Endometrial microvascular endothelial cells (primary cell): ENCODE measurements around the gene SEPTIN11. TPM values are rescaled to one million over a fixed set of nuclear protein-coding genes. Genes with fewer than 3 reads are reported as not detected.

ENCODE experiments used
- in situ Hi-C: cut with HindIII; loops from 2 replicates; pipeline ENCODE4 v1.10.0; 2017; ENCODE audit warnings: low sequenced_read_pairs, low pct_unique_long_range_greater_than_20kb; ENCODE audit errors: inconsistent ontology term
- total RNA-seq: library from RNA; depleted of rRNA; stranded (reverse); fragments of >200 nt; gene quantifications from one replicate; pipeline ENCODE4 v1.2.3, GENCODE V29; 2015; ENCODE audit errors: inconsistent ontology term

The SEPTIN11 gene
- total RNA-seq, 1 donor from 2014 or later, result 82.8 TPM

DNA sequence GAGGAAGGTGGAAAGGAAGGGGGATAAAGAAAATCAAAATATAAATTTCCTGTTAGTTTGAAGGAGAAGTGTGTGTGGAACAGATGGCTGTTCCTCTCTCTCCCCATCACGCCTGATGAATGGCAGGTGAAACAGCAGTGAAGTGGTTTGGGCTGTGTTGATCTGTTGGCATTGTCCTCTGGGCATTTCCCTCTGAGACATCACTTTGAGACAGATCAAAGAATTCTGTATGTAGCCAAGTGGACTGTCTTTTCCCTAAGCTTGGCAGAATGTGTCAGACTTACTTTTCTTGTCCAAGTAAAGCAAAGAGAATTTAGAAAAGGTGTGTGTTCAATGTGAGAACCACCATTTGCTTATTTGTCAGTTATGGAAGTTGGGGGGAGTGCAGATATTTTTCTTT lies 47.5 kb downstream of the SEPTIN11 start:
- in situ Hi-C loops, result no loop called here

DNA sequence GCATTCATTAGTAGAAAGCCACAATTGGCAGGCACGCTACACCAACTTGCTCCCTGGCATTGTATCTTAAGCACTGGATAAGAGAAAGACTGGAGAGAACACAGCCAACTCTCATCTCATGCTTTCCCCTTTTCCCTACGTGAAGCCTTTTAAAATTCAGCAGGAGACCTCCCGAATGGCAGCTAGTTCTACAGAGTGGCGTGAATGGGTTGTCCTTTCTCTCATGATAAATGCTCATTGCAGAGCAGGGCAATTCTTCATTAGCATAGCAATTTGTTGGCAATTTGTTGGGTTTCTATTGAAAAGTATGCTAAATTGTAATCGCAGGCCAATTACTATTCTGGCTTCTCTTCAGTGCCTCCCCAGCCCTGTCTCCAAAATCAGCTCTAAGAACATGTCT lies 48.0 kb downstream of the SEPTIN11 start:
- in situ Hi-C loops, result no loop called here

DNA sequence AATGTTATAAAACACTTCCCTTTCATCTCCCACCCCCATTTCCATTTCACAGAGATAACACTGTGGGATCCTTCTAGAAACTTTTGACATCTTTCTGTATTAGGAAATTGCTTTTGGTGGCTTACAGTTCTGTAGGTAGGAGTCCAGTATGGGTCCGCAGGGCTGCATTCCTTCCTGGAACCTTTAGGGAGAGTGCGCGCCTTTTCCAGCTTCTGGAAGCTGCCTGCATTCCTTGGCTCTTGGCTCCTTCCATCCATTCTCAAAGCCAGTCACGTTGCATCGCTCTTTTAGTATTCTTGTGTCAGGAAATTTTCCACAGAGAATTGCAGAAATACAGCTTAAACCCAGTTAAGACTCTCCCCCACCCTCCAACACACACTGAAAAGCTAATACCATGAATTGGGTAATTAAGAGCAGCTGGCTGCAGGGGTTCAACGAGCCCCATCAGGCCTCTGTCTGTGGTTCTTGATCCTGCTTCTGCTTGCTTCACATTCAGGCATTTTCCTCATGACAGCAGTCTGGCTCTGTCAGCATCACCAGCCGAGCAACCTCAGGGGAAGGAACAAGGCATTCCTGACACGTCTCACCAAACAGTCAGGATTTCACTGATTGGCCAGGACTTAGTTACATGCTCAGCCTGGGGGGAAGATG lies 48.8 kb downstream of the SEPTIN11 start:
- in situ Hi-C loops, result no loop called here

Other genes with a start within 250 kb of the SEPTIN11 start
- not detected for gene SOWAHB, start 51.6 kb upstream of the SEPTIN11 start, total RNA-seq
- 127 TPM for gene CCNI, start 126.2 kb downstream of the SEPTIN11 start, total RNA-seq
- gene CCNG2, start 207.5 kb downstream of the SEPTIN11 start, total RNA-seq, result 8.5 TPM